OCI-LY7 (cell line): ENCODE measurements around the gene WNT4.

Source experiments
- EZH2phosphoT487 ChIP-seq: fragments of 200-600 bp; sonication (generic); IDR thresholded peaks from 2 replicates; pipeline ENCODE4 v1.6.1; 2018; ENCODE audit warnings: low read depth, borderline replicate concordance, mild to moderate bottlenecking, mixed run types, antibody characterized with exemption, low read length, moderate library complexity, mixed read lengths
- TF ChIP-seq, protein P1 (sequence below): fragments of 200-600 bp; sonication (generic); conservative IDR thresholded peaks from 2 replicates; pipeline ENCODE4 v1.5.1; 2014; ENCODE audit warnings: mild to moderate bottlenecking, antibody characterized with exemption, low read length, moderate library complexity, mixed read lengths

- TF ChIP-seq, protein P1, sequence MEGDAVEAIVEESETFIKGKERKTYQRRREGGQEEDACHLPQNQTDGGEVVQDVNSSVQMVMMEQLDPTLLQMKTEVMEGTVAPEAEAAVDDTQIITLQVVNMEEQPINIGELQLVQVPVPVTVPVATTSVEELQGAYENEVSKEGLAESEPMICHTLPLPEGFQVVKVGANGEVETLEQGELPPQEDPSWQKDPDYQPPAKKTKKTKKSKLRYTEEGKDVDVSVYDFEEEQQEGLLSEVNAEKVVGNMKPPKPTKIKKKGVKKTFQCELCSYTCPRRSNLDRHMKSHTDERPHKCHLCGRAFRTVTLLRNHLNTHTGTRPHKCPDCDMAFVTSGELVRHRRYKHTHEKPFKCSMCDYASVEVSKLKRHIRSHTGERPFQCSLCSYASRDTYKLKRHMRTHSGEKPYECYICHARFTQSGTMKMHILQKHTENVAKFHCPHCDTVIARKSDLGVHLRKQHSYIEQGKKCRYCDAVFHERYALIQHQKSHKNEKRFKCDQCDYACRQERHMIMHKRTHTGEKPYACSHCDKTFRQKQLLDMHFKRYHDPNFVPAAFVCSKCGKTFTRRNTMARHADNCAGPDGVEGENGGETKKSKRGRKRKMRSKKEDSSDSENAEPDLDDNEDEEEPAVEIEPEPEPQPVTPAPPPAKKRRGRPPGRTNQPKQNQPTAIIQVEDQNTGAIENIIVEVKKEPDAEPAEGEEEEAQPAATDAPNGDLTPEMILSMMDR: no peak
- TF ChIP-seq EZH2phosphoT487: no peak
Observed at GRCh38 chr1:22186311-22186710, 43.4 kb upstream of the WNT4 start.
